ENCODE measurements around the gene LZTS3.
A peak's percentile ranks its signal among the peaks of the same experiment; 100 is the strongest.

The LZTS3 gene

DNA sequence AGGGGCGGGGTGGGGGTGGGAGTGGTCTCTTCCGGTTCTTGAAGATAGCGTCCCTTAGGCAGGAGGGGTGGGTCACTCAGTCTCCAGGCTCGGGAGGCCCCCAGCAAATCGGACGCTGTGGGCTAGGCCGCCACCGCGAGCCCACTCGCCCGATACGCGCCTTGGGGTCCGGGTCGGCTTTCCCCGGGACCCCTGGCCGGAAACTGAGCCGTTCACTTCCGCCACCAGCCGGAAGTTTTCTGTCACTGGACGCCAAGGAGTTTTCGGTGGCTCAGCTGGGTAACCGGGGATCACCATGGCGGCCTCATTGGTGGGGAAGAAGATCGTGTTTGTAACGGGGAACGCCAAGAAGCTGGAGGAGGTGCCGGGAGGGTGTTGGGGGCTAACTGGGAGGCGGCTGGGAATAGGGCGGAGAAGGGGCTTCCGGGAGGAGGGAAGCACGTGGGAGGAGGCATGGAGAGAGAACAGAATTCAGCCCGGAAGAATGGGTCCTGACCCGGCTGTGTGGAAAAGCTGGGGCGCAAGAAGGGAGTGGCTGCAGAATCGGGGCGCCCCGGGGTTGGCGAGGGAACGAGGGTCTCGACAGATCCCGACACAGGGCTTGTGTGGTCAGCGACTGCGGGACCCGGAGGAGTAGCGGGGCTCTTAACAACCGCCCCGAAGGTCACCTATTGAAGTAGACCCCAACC lies 36.1 kb upstream of the LZTS3 start, which contains the start of gene ITPA:
TSS of gene ITPA (plus strand) at position 242 of the 689 bp plus-strand sequence. CDS start at position 296, 54 bp downstream.
- no peak for TF ChIP-seq CTCF (conservative IDR thresholded peaks at IDR 0.05; ENCODE audit: low read depth, low read length)
- H3K4me3 ChIP-seq (ENCODE audit: low read depth, low read length): peak within 1 kb of the TSS; percentile 92
- peak; percentile 35 for DNase-seq (ENCODE audit: low read depth)

GRCh38 chr20:3208786-3209256 lies 35.5 kb upstream of the LZTS3 start:
- peak; percentile 15 for DNase-seq (ENCODE audit: low read depth)
- TF ChIP-seq CTCF (conservative IDR thresholded peaks at IDR 0.05; ENCODE audit: low read depth, low read length): no peak
- peak overlapping the region; percentile 92 for H3K4me3 ChIP-seq (ENCODE audit: low read depth, low read length)

DNA sequence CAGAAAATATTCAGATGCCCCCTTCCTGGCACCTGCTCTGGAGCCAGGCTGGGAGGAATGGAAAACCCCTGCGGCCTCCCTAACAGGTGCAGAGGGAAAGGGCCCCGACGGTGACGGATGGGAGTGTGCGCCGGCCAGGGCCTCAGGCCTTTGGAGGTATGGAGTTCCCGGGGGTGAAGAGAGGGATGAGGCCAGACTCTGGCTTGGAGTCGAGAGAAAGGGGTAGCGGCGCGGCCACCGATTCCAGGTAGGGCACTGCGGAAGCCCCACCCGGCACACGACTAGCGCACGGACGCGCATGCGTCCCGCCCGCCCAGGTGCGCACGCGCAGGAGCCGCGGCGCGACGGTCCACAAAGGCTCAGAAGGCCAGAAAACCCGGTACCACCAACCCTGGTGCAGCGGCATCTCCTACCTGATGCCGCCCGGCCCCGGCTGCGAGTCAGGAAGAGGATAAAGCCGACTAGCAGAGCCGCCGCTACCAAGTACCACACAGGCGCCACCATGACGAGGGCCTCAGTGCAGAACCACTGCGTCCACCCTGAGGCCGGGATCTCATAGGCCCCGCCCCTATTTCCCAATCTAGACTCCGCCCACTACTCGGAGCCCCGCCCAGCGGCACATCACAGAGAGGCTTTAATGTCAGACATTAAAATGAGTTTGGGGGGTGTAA lies 30.9 kb upstream of the LZTS3 start, which contains the start of gene DDRGK1:
TSS of gene DDRGK1 (minus strand) at position 559 of the 671 bp plus-strand sequence. CDS start at position 504, 55 bp downstream.
- peak within 1 kb of the TSS; percentile 74 for H3K4me3 ChIP-seq (ENCODE audit: low read depth, low read length)
- peak; percentile 80 for DNase-seq (ENCODE audit: low read depth)
- no peak for TF ChIP-seq CTCF (conservative IDR thresholded peaks at IDR 0.05; ENCODE audit: low read depth, low read length)

DNA sequence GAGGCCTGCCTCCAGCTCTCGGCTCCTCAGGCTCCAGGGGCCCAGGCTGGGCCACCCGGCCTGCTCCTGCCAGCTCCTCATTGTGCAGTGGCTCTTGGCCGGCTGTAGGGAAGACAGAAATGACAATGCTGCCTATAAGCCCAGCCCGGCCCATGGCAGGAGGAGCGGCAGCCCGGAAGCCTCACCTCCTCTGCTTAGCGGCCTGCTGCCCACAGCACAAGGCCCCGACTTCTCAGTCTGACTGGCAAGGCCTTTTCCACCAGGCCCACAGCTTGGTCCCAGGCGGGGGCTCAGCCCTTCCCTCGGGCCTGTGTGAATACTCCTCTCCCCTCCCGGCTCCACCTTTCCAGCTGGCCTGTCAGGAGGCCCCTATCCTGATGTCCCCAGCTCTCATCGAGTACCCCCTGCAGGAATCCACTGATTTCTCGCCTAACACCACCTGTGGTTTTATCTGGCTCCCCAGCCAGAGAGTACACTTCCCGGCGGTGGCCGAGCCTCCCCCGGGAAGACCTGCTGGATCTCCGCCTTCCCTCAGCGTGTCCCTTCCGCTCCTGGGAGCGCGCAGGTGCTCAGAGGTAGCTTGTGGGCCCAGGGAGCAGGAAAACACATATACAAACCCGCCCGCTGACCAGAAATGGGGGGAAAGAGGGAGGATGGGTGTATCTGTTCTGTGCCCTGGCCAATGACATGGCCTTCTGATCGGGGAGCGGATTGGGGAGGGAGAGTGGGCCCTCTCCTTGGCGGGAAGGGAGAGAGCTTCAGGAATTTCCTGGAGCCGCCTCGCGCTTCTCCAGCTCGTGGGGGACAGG lies 30.2 kb upstream of the LZTS3 start:
- peak; percentile 16 for DNase-seq (ENCODE audit: low read depth)
- peak overlapping the region; percentile 74 for H3K4me3 ChIP-seq (ENCODE audit: low read depth, low read length)
- TF ChIP-seq CTCF (conservative IDR thresholded peaks at IDR 0.05; ENCODE audit: low read depth, low read length): no peak

- peak overlapping the region; percentile 74 for H3K4me3 ChIP-seq (ENCODE audit: low read depth, low read length)
- TF ChIP-seq CTCF (conservative IDR thresholded peaks at IDR 0.05; ENCODE audit: low read depth, low read length): no peak
- no peak for DNase-seq (ENCODE audit: low read depth)
These were observed 29.6 kb upstream of the LZTS3 start for GRCh38 chr20:3202965-3203314.

- no peak overlapping the region for H3K4me3 ChIP-seq (ENCODE audit: low read depth, low read length)
- no peak for DNase-seq (ENCODE audit: low read depth)
These were observed 26.8 kb upstream of the LZTS3 start for GRCh38 chr20:3199976-3200755.

More at GRCh38 chr20:3199976-3200755, 26.8 kb upstream of the LZTS3 start:
- no peak for TF ChIP-seq CTCF (conservative IDR thresholded peaks at IDR 0.05; ENCODE audit: low read depth, low read length)

All from choroid plexus epithelial cell (primary cell).